ENCODE measurements around the gene HSCB. TPM values are rescaled to one million over a fixed set of nuclear protein-coding genes. Genes with fewer than 3 reads are reported as not detected.

Gene HSCB
- total RNA-seq, 4 donors from 2014 or later: 14.2 to 28.1 (median 20.5) TPM

- no peak for DNase-seq (ENCODE audit: low spot score in 2 of 2)
- Histone ChIP-seq H3K4me3 (no peak overlapping the region), H3K4me1 (no peaks in the 10 kb centered on the region), H3K9me3 (no peaks in the 10 kb centered on the region), H3K36me3 (no peaks in the 10 kb centered on the region), H3K27ac (no peak overlapping the region), H3K27me3 (no peaks in the 10 kb centered on the region)
- WGBS: 76% methylated on average over 3 of the region's 3 CpGs
- TF ChIP-seq POLR2AphosphoS5 (IDR thresholded peaks at IDR 0.05) (no peak), CTCF (IDR thresholded peaks at IDR 0.05) (no peak)
Observed at GRCh38 chr22:28766628-28767027, 24.8 kb downstream of the HSCB start.

DNA sequence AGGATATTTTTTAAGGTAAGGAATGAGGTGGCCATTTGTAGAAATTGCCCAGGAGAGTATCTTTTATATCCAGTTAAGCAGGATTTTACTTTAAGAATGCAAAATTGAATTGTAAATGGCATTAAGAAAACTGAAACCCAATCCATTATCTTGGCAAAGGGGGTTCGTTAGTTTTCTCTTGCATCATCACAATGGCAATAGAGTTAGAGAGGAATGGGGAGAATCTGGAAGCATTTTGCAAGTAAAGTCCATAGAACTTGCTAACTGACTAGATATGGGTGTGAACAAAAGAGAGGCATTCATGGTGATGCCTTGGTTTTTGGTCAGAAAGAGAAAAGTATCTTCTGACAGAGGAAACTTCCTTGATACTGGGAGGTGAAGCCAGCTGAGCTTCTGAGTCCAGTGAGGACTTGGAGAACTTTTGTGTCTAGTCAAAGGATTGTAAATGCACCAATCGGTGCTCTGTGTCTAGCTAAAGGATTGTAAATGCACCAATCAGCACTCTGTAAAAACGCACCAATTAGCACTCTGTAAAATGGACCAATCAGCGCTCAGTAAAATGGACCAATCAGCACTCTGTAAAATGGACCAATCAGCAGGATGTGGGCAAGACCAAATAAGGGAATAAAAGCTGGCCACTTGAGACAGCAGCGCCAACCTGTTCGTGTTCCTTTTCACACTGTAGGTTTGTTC lies 27.0 kb downstream of the HSCB start:
- no peaks in the 10 kb centered on the region for H3K36me3 ChIP-seq
- no peak overlapping the region for H3K4me3 ChIP-seq
- no peaks in the 10 kb centered on the region for H3K9me3 ChIP-seq
- 81% methylated on average over 6 of the region's 6 CpGs for WGBS
- H3K4me1 ChIP-seq: peaks cover 3% of the 10 kb centered on the region
- DNase-seq (ENCODE audit: low spot score in 2 of 2): no peak
- TF ChIP-seq CTCF (IDR thresholded peaks at IDR 0.05) (no peak), POLR2A (IDR thresholded peaks at IDR 0.05) (no peak), POLR2AphosphoS5 (IDR thresholded peaks at IDR 0.05) (no peak), EP300 (IDR thresholded peaks at IDR 0.05) (no peak)
- no peak overlapping the region for H3K27ac ChIP-seq
- H3K27me3 ChIP-seq: no peaks in the 10 kb centered on the region

DNA sequence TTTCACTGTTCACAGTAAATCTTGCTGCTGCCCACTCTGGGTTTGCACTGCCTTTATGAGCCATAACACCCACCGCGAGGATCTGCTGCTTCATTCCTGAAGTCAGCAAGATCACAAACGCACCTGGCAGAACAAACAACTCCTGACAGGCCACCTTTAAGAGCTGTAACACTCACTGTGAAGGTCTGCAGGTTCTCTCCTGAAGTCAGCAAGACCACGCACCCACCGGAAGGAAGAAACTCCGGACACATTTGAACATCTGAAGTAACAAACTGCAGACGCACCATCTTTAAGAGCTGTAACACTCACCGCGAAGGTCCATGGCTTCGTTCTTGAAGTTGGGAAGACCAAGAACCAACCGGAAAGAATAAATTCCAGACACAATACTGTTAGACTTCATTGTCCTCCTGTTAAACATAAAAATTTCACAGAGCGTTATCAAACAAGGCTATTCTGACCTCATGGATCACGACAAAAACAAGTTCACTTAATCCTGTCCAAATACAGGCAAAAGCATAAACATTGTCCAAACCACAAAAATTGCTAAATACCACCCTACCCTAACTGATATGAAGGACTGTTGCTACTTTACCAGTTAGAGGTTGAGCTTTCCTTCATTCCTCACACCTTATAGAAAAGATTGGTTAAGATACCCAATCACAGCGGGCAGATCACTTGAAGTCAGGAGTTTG lies 27.7 kb downstream of the HSCB start:
- H3K9me3 ChIP-seq: no peaks in the 10 kb centered on the region
- H3K4me1 ChIP-seq: peaks cover 10% of the 10 kb centered on the region
- no peak overlapping the region for H3K27ac ChIP-seq
- no peaks in the 10 kb centered on the region for H3K36me3 ChIP-seq
- 88% methylated on average over 14 of the region's 14 CpGs for WGBS
- no peak for TF ChIP-seq CTCF (IDR thresholded peaks at IDR 0.05)
- TF ChIP-seq POLR2A (IDR thresholded peaks at IDR 0.05): no peak
- no peak for TF ChIP-seq POLR2AphosphoS5 (IDR thresholded peaks at IDR 0.05)
- TF ChIP-seq EP300 (IDR thresholded peaks at IDR 0.05): no peak
- no peaks in the 10 kb centered on the region for H3K27me3 ChIP-seq
- DNase-seq (ENCODE audit: low spot score in 2 of 2): no peak
- no peak overlapping the region for H3K4me3 ChIP-seq

GRCh38 chr22:28771195-28771791 lies 29.5 kb downstream of the HSCB start:
- peaks cover 9% of the 10 kb centered on the region for H3K36me3 ChIP-seq
- peaks cover 17% of the 10 kb centered on the region for H3K4me1 ChIP-seq
- 61% methylated on average over 5 of the region's 5 CpGs for WGBS
- no peak overlapping the region for H3K4me3 ChIP-seq
- no peak for DNase-seq (ENCODE audit: low spot score in 2 of 2)
- no peak for TF ChIP-seq CTCF (IDR thresholded peaks at IDR 0.05)
- no peak for TF ChIP-seq POLR2A (IDR thresholded peaks at IDR 0.05)
- no peak for TF ChIP-seq POLR2AphosphoS5 (IDR thresholded peaks at IDR 0.05)
- no peak for TF ChIP-seq EP300 (IDR thresholded peaks at IDR 0.05)
- no peaks in the 10 kb centered on the region for H3K27me3 ChIP-seq
- no peak overlapping the region for H3K27ac ChIP-seq
- no peaks in the 10 kb centered on the region for H3K9me3 ChIP-seq

Measured in suprapubic skin (tissue), 4 donors.